Astrocyte (in vitro differentiated cells and primary cell): ENCODE results near the gene SAG.

ENCODE experiments used
- CTCF ChIP-seq: IDR thresholded peaks from 2 replicates; pipeline ENCODE4 v1.5.1; 2011; ENCODE audit warnings: low read depth, mild to moderate bottlenecking, inconsistent platforms, low read length, moderate library complexity; ENCODE audit not compliant: insufficient read depth
- EZH2 ChIP-seq: IDR thresholded peaks from 2 replicates; pipeline ENCODE4 v1.6.1; 2012; ENCODE audit warnings: mild to moderate bottlenecking, low read length, inconsistent platforms; ENCODE audit not compliant: insufficient read depth

- no peak for TF ChIP-seq CTCF
- no peak for TF ChIP-seq EZH2
These were observed 3.8 kb downstream of the SAG start for GRCh38 chr2:233311241-233311926.
